ENCODE data around the gene ECD. TPM values are rescaled to one million over a fixed set of nuclear protein-coding genes. Genes with fewer than 3 reads are reported as not detected.
A peak's percentile ranks its signal among the peaks of the same experiment; 100 is the strongest.

Gene ECD
- total and polyA plus RNA-seq, 4 donors: 28.9 to 30.9 (median 30.7) TPM

GRCh38 chr10:73093922-73094850, 73.6 kb downstream of the ECD start:
- H3K27ac ChIP-seq (ENCODE audit: low read depth, low read length): peak overlapping the region; percentile 97
- H3K27me3 ChIP-seq (ENCODE audit: control insufficient read depth, insufficient read depth, low read length): no peaks in the 10 kb centered on the region
- no peaks in the 10 kb centered on the region for H3K9me3 ChIP-seq (ENCODE audit: control insufficient read depth, insufficient read depth, low read length)
- WGBS (ENCODE audit: insufficient coverage): 13% methylated on average over 1 of the region's 2 CpGs
- peaks cover 3% of the 10 kb centered on the region for H3K36me3 ChIP-seq (ENCODE audit: control insufficient read depth, insufficient read depth, low read length)
- H3K4me1 ChIP-seq (ENCODE audit: control insufficient read depth, insufficient read depth, low read length): peaks cover 13% of the 10 kb centered on the region
- peak in 1 of 6 donors; percentile 6 for DNase-seq (ENCODE audit: low read depth in 4 of 6, low spot score in 6 of 6)
- H3K4me3 ChIP-seq (ENCODE audit: low read depth, low read length): peak overlapping the region; percentile 98

- Histone ChIP-seq H3K36me3 (ENCODE audit: control insufficient read depth, insufficient read depth, low read length) (peaks cover 3% of the 10 kb centered on the region), H3K4me3 (ENCODE audit: low read depth, low read length) (no peak overlapping the region), H3K27me3 (ENCODE audit: control insufficient read depth, insufficient read depth, low read length) (no peaks in the 10 kb centered on the region), H3K4me1 (ENCODE audit: control insufficient read depth, insufficient read depth, low read length) (peaks cover 13% of the 10 kb centered on the region), H3K9me3 (ENCODE audit: control insufficient read depth, insufficient read depth, low read length) (no peaks in the 10 kb centered on the region), H3K27ac (ENCODE audit: low read depth, low read length) (no peak overlapping the region)
- DNase-seq (ENCODE audit: low read depth in 4 of 6, low spot score in 6 of 6): no peak
- WGBS (ENCODE audit: insufficient coverage): no CpG with 5 or more reads among the region's 3 CpGs
Observed at GRCh38 chr10:73092830-73093229, 75.0 kb downstream of the ECD start.

GRCh38 chr10:73088304-73088703, 79.5 kb downstream of the ECD start:
- H3K9me3 ChIP-seq (ENCODE audit: control insufficient read depth, insufficient read depth, low read length): no peaks in the 10 kb centered on the region
- H3K27ac ChIP-seq (ENCODE audit: low read depth, low read length): no peak overlapping the region
- H3K36me3 ChIP-seq (ENCODE audit: control insufficient read depth, insufficient read depth, low read length): peaks cover 3% of the 10 kb centered on the region
- H3K27me3 ChIP-seq (ENCODE audit: control insufficient read depth, insufficient read depth, low read length): no peaks in the 10 kb centered on the region
- no peak for DNase-seq (ENCODE audit: low read depth in 4 of 6, low spot score in 6 of 6)
- no peak overlapping the region for H3K4me3 ChIP-seq (ENCODE audit: low read depth, low read length)
- H3K4me1 ChIP-seq (ENCODE audit: control insufficient read depth, insufficient read depth, low read length): peaks cover 10% of the 10 kb centered on the region

- H3K4me3 ChIP-seq (ENCODE audit: low read depth, low read length): no peak overlapping the region
- WGBS (ENCODE audit: insufficient coverage): no CpG with 5 or more reads among the region's 4 CpGs
- H3K9me3 ChIP-seq (ENCODE audit: control insufficient read depth, insufficient read depth, low read length): no peaks in the 10 kb centered on the region
- H3K27me3 ChIP-seq (ENCODE audit: control insufficient read depth, insufficient read depth, low read length): no peaks in the 10 kb centered on the region
- DNase-seq (ENCODE audit: low read depth in 4 of 6, low spot score in 6 of 6): no peak
- H3K4me1 ChIP-seq (ENCODE audit: control insufficient read depth, insufficient read depth, low read length): peaks cover 9% of the 10 kb centered on the region
- peaks cover 3% of the 10 kb centered on the region for H3K36me3 ChIP-seq (ENCODE audit: control insufficient read depth, insufficient read depth, low read length)
- H3K27ac ChIP-seq (ENCODE audit: low read depth, low read length): no peak overlapping the region
Observed at GRCh38 chr10:73086816-73087215, 81.0 kb downstream of the ECD start.

GRCh38 chr10:73084209-73084608, 83.6 kb downstream of the ECD start:
- H3K4me3 ChIP-seq (ENCODE audit: low read depth, low read length): no peak overlapping the region
- H3K27me3 ChIP-seq (ENCODE audit: control insufficient read depth, insufficient read depth, low read length): no peaks in the 10 kb centered on the region
- no peak for DNase-seq (ENCODE audit: low read depth in 4 of 6, low spot score in 6 of 6)
- H3K27ac ChIP-seq (ENCODE audit: low read depth, low read length): no peak overlapping the region
- H3K4me1 ChIP-seq (ENCODE audit: control insufficient read depth, insufficient read depth, low read length): peaks cover 3% of the 10 kb centered on the region
- WGBS (ENCODE audit: insufficient coverage): no CpG with 5 or more reads among the region's 5 CpGs
- H3K9me3 ChIP-seq (ENCODE audit: control insufficient read depth, insufficient read depth, low read length): no peaks in the 10 kb centered on the region
- no peaks in the 10 kb centered on the region for H3K36me3 ChIP-seq (ENCODE audit: control insufficient read depth, insufficient read depth, low read length)

Small RNAs within 50 kb of the gene (small RNA-seq; reads per million reads assigned to genes)
- not detected for gene RF00019 (ENCODE audit: low replicate concordance)
- gene SNORA11F (ENCODE audit: low replicate concordance): 1.9 reads per million, percentile 89 among the genes with 10 or more reads in this experiment

Other genes with a start within 250 kb of the ECD start
- gene PLA2G12B, start 213.2 kb downstream of the ECD start, total RNA-seq: not detected
- under 1 TPM in 1 of 2 donors, not detected in 1; 0.18 TPM for gene PLA2G12B, start 213.2 kb downstream of the ECD start, polyA plus RNA-seq (ENCODE audit: insufficient read length in 2 of 2)
- gene P4HA1, start 71.1 kb downstream of the ECD start, total RNA-seq: 100 to 1,000 TPM in 1 of 2 donors, 10 to 100 TPM in 1; 88.0 to 107 TPM
- gene P4HA1, start 71.1 kb downstream of the ECD start, polyA plus RNA-seq (ENCODE audit: insufficient read length in 2 of 2): 10 to 100 TPM; 47.2 to 51.2 TPM
- gene NUDT13, start 57.6 kb downstream of the ECD start, total RNA-seq: 1 to 10 TPM in 1 of 2 donors, under 1 TPM in 1; 0.50 to 2.4 TPM
- gene NUDT13, start 57.6 kb downstream of the ECD start, polyA plus RNA-seq (ENCODE audit: insufficient read length in 2 of 2): 1 to 10 TPM; 2.4 to 5.4 TPM
- 10 to 100 TPM; 32.1 to 39.5 TPM for gene FAM149B1, start 111 bp upstream of the ECD start, total RNA-seq
- 10 to 100 TPM; 36.9 to 39.9 TPM for gene FAM149B1, start 111 bp upstream of the ECD start, polyA plus RNA-seq (ENCODE audit: insufficient read length in 2 of 2)
- gene DNAJC9, start 79.2 kb upstream of the ECD start, total RNA-seq: 10 to 100 TPM; 26.4 to 35.8 TPM
- 10 to 100 TPM; 36.6 to 37.9 TPM for gene DNAJC9, start 79.2 kb upstream of the ECD start, polyA plus RNA-seq (ENCODE audit: insufficient read length in 2 of 2)
- gene MRPS16, start 84.6 kb upstream of the ECD start, total RNA-seq: 10 to 100 TPM; 62.2 to 65.8 TPM
- gene MRPS16, start 84.6 kb upstream of the ECD start, polyA plus RNA-seq (ENCODE audit: insufficient read length in 2 of 2): 10 to 100 TPM; 68.8 to 84.3 TPM
- 10 to 100 TPM in 1 of 2 donors, 1 to 10 TPM in 1; 4.7 to 22.6 TPM for gene CFAP70, start 190.9 kb upstream of the ECD start, total RNA-seq
- gene CFAP70, start 190.9 kb upstream of the ECD start, polyA plus RNA-seq (ENCODE audit: insufficient read length in 2 of 2): 10 to 100 TPM in 1 of 2 donors, 1 to 10 TPM in 1; 8.8 to 14.2 TPM
- 10 to 100 TPM; 69.9 to 72.3 TPM for gene ANXA7, start 246.1 kb upstream of the ECD start, total RNA-seq
- 10 to 100 TPM; 55.6 to 59.2 TPM for gene ANXA7, start 246.1 kb upstream of the ECD start, polyA plus RNA-seq (ENCODE audit: insufficient read length in 2 of 2)

All from spinal cord (tissue), 10 donors.